CD4-positive, alpha-beta T cell treated with Interleukin-17A for 4 hours (primary cell): ENCODE results near the gene NRXN3.
"Not testable (repeated sequence)": the region's sequence is repeated elsewhere in the genome, so short reads cannot be mapped to it uniquely, and the experiment has no call there.

Experiments
- DNase-seq: peaks from one replicate; pipeline ENCODE4 v3.0.0-alpha.2; 2020; ENCODE audit warnings: mixed read lengths

NRXN3 gene

DNA sequence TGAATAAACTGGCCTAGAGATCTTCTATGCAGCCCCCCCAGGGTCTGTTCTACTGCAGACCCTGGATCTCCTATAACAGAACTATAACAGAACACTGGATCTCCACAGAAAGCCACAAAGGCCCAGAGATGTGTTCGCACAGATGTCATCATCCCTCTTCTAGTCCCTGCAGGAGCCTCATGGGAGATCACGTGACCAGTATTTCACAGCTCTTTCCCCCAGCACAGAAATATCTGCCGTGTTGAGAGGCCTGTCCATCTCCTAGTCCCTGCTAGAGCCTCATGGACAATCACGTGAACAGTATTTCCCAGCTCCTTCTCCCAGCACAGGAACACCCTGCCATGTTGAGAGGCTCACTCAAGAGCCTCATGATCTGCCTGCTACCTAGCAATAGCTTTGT is 331.7 kb downstream of the NRXN3 start:
- no peak for DNase-seq

DNA sequence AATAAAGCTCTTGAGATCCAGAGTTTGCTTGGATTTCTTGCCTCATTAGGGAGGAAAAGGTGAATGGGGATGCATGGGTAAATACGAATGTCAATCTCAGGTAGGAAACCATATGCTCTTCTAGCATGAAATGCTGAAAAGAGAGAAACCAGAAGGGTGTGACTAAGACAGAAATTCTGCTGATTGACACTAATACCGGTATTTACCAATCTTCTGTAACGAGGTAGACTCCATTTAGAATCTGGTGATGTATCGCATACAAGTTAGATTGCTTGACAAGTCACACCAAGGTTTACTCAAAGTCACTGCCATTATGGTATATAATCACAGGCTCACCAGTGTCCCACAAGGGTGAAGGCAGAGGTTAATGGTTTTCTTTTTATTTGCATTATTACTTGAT is 337.9 kb downstream of the NRXN3 start:
- DNase-seq: no peak

DNA sequence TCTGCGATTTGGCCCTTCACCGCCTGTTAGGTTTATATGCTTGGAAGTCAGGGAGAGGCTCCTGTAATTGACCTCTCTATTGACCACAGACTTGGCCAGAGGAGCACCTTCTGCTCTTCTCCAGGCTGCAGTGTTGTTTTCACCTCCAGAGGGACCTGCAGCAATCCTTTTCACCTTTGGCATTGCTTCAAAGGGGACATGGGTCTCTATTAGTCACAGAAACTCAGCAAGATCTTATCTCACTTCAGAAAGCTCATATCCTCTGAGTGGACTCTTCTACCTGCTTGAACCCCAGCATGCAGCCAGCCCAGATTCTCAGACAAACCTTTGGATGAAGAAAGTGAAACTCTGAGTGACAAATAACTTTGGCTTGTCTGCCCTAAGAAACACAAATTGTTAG is 339.3 kb downstream of the NRXN3 start:
- no peak for DNase-seq

DNA sequence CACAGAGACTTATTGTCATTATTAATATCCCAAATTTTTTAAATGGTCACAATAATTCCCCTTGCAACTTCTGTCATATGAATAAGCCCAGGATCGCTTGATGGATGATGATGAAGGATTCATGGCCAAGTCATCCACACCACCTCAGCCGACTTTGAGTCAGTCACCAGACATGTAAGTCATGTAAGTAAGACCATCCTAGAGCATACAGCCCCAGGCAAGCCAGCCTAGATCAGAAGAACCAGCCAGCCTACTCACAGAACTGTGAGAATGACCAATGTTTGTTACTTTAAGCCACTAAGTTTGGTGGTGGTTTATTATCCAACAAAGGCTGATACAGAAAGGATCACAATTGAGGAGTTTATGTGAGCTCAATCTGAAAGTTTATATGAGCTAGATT is 341.8 kb downstream of the NRXN3 start:
- DNase-seq: no peak

DNA sequence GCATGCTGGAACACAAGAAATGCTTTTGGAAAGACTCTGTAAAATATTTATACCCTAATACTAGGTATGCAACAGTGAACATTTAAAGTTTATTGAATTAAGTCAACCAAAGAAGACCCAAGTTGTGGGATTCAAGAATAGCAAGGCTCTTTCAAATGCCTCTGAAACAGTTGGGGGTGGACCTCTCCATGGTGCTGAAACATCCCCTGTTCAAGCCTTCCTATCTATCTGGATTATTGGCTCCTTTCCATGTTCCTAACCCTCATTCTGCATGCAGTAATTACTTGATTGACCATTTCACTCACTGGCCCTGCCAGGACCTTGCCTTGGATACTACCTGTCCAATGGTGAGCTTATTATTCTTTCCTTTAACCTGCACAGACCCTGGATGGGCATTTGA is 349.7 kb downstream of the NRXN3 start:
- no peak for DNase-seq

DNA sequence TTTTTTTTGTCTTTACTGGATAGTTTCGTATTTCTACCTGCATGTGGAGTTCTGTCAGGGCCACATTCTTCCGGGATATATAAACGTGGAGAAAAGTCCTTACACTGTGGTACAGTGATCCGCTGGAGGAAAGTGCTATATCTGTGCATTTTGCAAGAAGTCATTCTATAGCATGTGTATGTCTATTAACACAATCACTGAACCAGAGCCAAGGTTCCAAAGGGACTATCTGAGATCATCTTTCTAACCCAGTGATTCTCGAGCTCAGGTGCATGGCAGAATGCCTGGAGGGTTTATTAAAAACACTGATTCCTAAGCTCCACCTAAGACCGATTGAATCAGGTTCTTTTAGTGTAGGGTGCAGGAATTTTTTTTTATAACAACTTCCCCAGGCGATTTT is 354.0 kb downstream of the NRXN3 start:
- no peak for DNase-seq

DNA sequence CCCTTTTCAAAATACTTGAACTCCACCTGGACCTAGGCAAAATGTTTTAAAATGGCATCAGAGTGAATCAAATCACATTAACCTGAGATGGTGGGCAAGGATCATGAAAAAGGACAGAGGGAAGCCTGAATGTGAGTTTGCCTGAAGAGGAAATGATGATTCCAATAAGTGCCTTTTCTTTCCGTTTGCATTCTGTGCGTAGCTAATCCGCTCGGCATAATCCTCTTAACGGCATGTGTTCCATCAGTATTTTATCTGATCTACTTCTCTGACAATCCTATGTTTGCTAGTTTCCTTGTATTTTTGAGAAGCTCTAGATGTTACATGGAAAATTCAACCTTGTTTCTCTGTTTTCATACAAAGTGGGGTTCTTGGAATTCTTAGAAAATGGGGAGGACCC is 354.6 kb downstream of the NRXN3 start:
- no peak for DNase-seq

DNA sequence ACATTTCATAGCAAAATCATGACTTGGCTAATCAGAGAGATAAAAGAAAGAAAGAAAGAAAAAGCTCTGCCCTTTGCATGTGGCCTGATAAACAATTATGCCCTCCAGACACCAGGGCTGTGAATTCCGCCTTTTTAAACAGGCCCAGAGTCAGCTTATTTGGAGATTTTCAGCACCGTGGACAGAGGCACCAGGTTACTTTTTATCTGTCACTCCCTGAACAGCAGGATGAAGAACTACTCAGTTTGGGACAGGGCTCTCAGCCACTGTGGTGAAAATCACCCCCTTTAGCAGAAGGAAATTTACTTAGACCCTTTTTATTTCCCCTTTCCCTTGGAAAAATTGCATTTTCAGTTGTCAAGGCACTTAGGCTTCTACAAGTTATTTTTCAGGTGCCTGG is 359.9 kb downstream of the NRXN3 start:
- DNase-seq: no peak

DNA sequence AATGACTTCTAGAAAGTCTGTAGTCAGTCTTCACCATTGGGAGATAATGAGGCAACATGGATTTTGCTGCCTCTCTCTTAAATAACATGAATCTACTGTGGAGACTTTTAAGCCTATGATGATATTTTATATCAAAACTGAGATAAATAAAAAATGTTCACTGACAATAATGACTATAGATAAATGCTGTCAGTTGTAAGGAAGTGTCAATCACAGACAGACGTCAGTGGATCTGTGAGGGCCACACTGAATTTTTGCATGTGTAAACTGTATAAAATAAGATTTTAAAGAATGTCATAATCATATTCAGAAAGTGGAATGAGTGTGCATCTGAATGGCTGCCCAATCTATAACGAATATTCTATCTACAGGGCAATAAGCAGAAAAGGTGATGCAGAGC is 364.0 kb downstream of the NRXN3 start:
- no peak for DNase-seq

DNA sequence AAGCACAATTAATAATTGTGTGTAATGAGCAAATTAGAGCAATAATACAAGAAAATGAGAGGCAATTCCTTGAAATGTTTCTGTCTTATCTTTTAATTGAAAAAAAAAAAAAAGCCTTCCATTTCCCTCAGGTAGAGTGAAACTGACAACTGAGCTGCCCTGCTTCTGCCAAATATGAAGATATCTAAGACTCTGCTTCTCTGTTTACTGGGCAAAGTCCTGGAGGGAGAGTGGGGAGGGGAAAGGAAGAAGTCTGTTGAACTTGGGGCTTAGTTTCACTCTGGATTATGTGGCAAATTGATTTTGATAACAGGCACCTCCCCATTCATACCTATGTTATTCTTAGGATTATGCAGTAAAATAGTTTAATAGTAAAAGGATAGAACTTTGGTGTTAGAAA is 364.9 kb downstream of the NRXN3 start:
- no peak for DNase-seq

DNA sequence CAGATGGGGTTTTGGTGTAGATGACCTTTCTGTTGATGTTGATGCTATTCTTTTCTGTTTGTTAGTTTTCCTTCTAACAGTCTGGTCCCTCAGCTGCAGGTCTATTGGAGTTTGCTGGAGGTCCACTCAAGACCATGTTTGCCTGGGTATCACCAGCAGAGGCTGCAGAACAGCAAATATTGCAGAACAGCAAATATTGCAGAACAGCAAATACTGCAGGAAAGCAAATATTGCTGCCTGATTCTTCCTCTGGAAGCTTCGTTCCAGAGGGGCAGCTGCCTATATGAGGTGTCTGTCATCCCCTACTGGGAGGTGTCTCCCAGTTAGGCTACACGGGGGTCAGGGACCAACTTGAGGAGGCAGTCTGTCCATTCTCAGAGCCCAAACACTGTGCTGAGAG is 371.6 kb downstream of the NRXN3 start:
- not testable (repeated sequence) for DNase-seq

DNA sequence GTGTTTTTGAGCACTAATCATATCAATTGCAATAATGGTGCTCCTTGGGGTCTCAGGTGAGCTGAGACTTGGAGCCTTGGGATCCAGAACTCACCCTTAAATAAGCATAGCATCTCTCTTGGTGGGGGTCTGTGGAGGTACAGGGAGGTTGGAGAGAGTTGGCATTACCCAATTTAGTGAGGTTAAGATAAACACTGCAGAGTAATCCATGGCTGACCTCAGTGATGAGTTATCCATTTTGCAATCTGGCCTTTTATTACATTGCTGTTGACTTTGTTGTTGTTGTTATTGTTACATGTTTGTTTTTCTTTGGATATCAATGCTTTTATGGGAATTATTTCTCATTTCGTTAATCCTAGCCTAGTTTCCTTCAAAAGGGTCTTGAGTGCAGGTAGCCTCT is 373.3 kb downstream of the NRXN3 start:
- no peak for DNase-seq

DNA sequence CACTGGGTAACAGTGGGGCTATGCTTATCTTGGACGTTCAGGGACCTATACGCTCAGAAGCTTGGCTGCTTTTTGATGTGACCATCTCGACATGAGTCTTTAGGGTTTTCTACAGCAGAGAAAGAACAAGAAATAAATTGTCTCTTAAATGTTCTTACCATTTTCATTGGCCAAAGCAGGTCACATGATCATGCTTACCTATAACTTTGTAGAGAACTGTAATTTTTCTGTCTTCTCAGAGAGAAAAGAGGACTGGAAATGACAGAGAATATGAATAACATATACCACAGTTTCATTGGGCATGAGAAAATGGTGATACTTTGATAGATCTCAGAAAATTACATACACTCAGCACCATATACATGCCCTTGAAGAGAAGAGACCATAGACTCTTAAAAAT is 390.9 kb downstream of the NRXN3 start:
- no peak for DNase-seq

DNA sequence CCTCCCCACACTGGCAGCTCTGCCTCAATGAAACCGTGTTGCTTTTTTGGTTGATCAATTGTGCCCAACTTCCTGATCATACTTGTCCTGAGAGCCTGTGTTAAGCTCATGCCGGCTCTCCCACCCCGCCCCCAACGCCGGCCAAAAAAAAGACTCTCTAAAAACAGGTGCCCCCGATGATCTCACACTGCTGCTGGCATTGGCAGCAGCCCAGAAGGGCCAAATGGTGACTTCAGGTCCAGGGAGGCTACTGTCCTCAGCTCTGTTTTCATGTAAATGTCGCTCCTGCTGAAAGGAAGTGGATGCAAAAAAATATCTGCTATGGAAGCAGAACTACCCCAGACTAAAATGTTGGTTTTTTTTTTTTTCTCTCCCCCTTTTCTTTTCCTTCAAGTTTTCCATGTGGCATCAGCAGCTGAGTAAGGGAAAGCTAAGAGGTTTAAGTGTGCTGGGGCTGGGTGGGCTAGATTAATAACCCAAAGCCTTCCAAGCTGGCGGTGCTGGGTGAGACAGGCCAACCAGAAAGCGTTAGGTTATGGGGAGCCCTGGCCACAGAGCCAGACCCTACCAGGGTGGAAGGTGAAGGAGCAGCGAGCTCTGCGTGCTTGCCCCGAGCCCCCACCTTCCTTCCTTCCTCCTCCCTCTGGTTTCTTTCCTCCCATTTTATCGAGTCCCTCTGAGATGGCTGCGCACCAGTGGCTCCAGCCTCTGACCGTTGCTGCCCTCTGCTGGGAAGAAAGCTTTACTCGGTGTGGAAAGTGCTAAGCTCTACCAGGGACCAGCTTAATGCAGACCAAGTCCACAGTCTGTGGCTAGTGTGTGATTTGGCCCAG is 396.1 kb downstream of the NRXN3 start:
- DNase-seq: peak; percentile 44

DNA sequence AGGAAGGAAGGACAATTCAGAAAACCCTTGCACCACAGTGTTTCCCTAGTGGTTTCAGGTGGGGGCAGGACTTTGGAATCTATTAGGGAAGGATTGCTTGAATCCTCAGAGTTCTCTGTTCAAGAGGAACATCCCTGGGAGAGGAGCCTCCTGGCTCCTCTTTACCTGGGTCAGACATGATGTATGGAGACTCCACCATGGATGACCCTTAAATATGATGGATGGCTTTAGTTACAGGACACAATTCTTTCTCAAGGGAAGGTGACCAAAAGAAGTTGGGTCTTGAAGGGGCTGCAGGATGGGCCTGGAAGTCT is 396.6 kb downstream of the NRXN3 start:
- DNase-seq: no peak

DNA sequence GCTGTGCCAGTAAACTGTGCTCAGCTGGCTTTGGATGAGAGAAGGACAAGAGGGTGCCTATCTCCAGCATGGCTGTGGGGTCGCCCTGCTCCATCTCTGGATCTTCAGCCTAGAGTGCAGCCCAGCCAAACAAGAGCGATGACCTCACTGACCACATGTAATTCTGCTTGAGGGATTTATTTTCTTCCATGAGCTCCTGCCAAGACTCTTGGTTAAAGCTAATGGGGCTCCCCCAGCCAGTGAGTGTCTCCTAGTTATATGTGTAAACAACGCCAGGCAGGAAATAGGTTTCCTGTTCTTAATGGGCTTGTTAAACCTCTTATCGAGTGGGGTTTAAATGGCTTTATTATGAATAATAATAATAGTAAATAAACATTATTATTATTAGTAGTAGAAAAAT is 397.2 kb downstream of the NRXN3 start:
- DNase-seq: no peak

DNA sequence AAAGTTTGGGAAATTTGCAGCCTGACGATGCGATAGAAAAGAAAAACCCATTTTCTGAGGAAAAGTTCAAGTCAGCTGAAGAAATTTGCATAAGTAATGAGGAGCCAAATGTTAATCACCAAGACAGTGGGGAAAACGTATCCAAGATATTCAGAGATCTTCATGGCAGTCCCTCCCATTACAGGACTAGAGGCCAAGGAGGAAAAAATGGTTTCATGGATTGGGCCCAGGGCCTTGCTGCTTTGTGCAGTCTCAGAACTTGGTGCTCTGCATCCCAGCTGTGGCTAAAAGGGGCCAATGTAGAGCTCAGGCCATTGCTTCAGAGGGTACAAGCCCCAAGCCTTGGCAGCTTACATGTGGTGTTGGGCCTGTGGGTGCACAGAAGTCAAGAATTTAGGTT is 403.6 kb downstream of the NRXN3 start:
- not testable (repeated sequence) for DNase-seq

DNA sequence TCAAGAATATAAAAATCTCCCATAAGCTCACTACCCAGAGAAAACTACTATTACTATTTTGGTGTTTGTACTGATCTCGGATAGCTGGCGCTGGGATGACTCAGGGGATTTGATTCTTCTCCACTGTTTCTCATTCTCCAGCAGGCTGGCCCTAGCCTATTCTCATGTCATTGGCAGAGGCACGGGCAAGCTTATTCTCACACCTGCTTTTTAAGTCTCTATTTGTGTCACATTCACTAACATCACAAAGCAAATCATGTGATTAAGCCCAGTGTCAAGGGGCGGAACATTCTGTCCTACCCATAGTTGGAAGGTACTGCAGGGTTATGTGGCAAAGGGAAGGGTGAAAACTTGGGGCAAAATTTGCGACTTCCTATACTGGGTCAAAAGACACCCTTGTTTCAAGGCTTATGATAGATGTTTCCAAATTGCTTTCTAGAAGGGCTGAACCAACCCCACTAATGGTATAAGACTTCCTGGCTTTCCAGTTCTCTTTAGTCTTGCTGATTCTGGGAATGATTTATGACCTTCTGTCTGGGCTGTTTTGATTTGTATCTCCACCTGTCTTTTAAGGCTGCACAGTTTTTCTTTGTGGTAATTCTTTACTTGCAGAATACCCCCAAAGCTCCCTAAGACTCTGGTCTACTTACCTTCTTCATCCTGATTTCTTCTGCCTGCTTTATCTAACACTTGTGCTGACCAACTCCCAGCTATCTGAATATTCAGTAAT is 406.4 kb downstream of the NRXN3 start:
- no peak for DNase-seq

DNA sequence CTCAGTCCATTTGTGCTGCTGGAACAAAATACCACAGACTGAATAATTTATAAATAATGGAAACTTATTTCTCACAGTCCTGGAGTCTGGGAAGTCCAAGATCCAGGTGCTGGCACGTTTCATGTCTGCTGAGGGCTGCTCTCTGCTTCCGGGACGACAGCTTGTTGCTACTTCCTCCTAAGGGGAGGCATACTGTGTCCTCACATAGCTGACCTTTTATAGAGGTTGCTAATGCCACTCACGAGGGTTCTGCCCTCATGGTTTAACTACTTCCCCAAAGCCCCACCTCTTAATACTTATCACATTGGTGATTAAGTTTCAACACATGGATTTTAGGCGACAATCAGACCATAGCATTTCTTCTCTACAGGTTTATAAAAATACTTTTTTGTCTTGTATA is 411.1 kb downstream of the NRXN3 start:
- no peak for DNase-seq

DNA sequence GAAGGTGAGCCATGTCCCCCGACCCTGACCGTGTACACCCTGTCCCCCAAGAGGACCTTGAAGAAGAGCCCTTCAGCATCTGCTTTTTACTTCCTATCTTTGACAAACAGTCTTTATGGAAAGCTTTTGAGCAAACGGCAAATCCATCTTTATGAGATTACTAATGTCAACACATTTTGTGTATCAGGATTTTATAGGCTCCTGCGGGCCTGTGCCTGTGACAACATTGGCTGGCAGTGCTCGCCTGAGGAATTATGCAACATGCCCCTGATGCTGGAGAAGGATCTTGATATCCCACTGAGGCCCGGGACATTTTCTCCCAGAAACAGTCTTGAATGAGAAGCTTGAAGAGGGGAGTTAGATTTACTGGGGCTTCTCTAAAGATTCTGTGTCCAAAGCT is 416.5 kb downstream of the NRXN3 start:
- DNase-seq: no peak

DNA sequence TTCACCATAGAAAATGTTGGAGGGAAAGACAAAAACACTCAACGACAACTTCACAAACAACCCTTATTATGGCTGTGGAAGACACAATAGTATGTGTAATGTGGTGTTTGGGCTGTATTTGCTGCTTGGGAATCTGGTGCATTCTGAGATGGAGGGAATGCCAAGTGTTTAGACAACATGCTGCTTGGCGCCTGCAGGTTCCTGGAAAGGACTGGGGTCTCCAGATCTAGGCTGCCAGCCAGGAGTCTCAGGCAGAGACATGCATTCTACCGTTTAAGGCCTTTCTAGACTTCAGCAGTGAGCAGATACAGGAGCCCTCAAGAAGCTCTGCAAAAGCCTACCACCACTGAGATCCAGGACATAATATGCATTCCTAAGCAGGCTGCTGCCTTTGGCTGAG is 418.7 kb downstream of the NRXN3 start:
- no peak for DNase-seq

DNA sequence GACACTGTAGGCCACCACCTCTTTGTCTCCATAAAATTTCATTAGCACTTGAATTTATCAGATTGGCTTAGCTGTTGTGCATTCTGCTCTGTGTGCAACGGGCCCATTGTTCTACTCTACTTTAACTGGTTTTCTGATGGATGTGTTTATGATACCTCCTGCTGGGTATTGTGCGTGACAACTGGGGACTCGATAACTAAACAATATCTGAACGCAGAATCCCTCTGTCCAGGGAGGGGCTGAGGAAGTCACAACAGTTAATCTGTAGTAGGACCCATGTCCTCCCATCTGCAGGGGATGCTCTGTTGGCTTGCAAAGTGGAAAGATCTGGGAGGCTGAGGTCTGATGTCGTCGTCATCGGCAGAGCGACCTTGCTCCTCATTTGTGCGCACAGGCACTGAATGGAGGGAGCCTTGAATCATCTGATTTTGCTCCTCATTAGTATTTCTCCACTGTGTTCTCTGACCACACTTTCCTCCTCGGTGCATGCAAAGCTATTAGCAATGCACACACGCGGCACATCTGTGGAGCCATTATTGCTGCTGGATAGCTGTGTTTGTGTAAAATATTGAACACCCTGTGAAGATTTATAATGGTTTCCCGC is 422.5 kb downstream of the NRXN3 start:
- DNase-seq: no peak

DNA sequence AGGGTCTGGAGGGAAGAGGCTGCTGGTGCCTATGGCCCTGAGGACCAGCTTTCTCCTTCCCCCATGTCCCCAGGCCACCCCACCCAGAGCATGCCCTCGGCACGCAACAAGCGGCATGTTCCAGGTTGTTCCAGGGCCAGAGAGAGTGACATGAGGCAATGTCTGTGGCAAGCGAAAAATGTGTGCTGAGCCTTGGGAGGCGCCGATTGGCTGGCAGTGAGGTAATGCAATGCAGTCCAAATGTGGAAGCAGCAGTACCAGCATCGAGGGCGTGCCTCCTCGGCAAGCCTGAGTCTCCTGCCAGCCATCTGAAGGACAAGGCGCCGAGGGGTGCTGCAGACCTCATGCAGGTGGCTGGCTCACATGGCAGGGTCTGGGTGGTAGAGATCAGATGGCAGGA is 423.8 kb downstream of the NRXN3 start:
- DNase-seq: no peak

DNA sequence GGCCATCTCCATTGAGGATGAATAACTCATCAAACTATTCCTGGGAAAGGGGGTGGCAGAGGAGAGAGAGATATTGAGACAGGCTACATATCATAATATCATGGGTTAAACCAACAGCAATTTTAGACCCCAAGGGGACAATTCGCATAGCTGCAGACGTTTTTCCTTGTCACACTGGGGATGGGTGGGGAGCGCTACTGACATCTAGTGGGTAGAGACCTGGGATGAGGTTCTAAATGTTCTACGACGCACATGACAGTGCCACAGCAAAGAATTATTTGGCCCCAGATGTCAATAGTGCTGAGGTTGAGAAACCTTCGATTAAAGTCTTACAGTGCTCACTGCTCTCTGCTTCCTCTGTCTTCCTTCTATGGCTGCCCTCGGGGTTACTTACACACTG is 425.6 kb downstream of the NRXN3 start:
- no peak for DNase-seq
